GM12878 (cell line): ENCODE measurements around the gene FAM221B. TPM values are rescaled to one million over a fixed set of nuclear protein-coding genes. Genes with fewer than 3 reads are reported as not detected.
A peak's percentile ranks its signal among the peaks of the same experiment; 100 is the strongest.

Source experiments
- BHLHE40 ChIP-seq, 2 experiments: fragments of 450-650 bp in 1 of 2; IDR thresholded peaks; 2 replicates each; pipeline ENCODE4 v1.6.1; 2011 to 2017; ENCODE audit warnings: low read depth in 2 of 2, borderline replicate concordance in 1 of 2, improper control_type of control experiment in 1 of 2, low read length in 1 of 2, mild to moderate bottlenecking in 1 of 2
- CUX1 ChIP-seq: IDR thresholded peaks from 2 replicates; pipeline ENCODE4 v1.6.1; 2012; ENCODE audit warnings: improper control_type of control experiment, low read depth, low read length; ENCODE audit not compliant: insufficient replicate concordance
- MTA2 ChIP-seq: fragments of 450-650 bp; IDR thresholded peaks from 2 replicates; pipeline ENCODE4 v1.6.1; 2016; ENCODE audit warnings: low read depth, mild to moderate bottlenecking, moderate library complexity
- NBN ChIP-seq: fragments of 450-650 bp; IDR thresholded peaks from 2 replicates; pipeline ENCODE4 v1.6.1; 2016
- NR2C1 ChIP-seq: fragments of 450-650 bp; IDR thresholded peaks from 2 replicates; pipeline ENCODE4 v1.6.1; 2017; ENCODE audit warnings: antibody characterized with exemption, mild to moderate bottlenecking, moderate library complexity
- NR2F1 ChIP-seq: fragments of 450-650 bp; conservative IDR thresholded peaks from 2 replicates; pipeline ENCODE4 v1.6.1; 2017; ENCODE audit warnings: mild to moderate bottlenecking
- RAD51 ChIP-seq: fragments of 450-650 bp; IDR thresholded peaks from 2 replicates; pipeline ENCODE4 v1.6.1; 2016; ENCODE audit warnings: moderate library complexity, mild to moderate bottlenecking, inconsistent platforms
- RB1 ChIP-seq: fragments of 450-650 bp; formaldehyde crosslinking; IDR thresholded peaks from 2 replicates; pipeline ENCODE4 v1.6.1; 2017; ENCODE audit warnings: mild to moderate bottlenecking, borderline replicate concordance
- RUNX3 ChIP-seq: IDR thresholded peaks from 2 replicates; pipeline ENCODE4 v1.6.1; 2012; ENCODE audit warnings: low read length, inconsistent platforms
- SMARCA5 ChIP-seq: fragments of 450-650 bp; IDR thresholded peaks from 2 replicates; pipeline ENCODE4 v1.6.1; 2017; ENCODE audit warnings: mild to moderate bottlenecking
- ZNF687 ChIP-seq: fragments of 450-650 bp; IDR thresholded peaks from 2 replicates; pipeline ENCODE4 v1.6.1; 2017; ENCODE audit warnings: mild to moderate bottlenecking, moderate library complexity
- polyA plus RNA-seq, 11 experiments: library from polyadenylated mRNA; depleted of rRNA in 4 of 11; unstranded in 6 of 11; stranded (reverse) in 5 of 11; fragments of >200 nt; fragmentation: Nextera tagmentation in 4 of 11; fragmentation: Illumina TruSeq in 1 of 11; extraction: Ambion mirVana in 4 of 11; extraction: Trizol in 1 of 11; gene quantifications; 1 replicate in 1 of 11; 2 replicates in 10 of 11; pipeline versions ENCODE4 v1.2.1 to v1.2.3, GENCODE V29; 2011 to 2016; ENCODE audit warnings: inconsistent platforms in 2 of 11, missing spikeins in 2 of 11, low read depth in 1 of 11
- total RNA-seq, 4 experiments: library from RNA; depleted of rRNA in 3 of 4; stranded (reverse); fragments of >200 nt in 3 of 4; fragmentation: Illumina TruSeq in 1 of 4; extraction: Trizol in 1 of 4; gene quantifications; 2 replicates each; pipeline versions ENCODE4 v1.2.1 to v1.2.3, GENCODE V29; 2013 to 2021

Gene FAM221B
- total and polyA plus RNA-seq, 10 of the 15 experiments (the other 5 are each of a cell fraction or from before 2014, with no cell fraction given): 0.02 to 0.12 (median 0.04) TPM; not detected in 5

DNA sequence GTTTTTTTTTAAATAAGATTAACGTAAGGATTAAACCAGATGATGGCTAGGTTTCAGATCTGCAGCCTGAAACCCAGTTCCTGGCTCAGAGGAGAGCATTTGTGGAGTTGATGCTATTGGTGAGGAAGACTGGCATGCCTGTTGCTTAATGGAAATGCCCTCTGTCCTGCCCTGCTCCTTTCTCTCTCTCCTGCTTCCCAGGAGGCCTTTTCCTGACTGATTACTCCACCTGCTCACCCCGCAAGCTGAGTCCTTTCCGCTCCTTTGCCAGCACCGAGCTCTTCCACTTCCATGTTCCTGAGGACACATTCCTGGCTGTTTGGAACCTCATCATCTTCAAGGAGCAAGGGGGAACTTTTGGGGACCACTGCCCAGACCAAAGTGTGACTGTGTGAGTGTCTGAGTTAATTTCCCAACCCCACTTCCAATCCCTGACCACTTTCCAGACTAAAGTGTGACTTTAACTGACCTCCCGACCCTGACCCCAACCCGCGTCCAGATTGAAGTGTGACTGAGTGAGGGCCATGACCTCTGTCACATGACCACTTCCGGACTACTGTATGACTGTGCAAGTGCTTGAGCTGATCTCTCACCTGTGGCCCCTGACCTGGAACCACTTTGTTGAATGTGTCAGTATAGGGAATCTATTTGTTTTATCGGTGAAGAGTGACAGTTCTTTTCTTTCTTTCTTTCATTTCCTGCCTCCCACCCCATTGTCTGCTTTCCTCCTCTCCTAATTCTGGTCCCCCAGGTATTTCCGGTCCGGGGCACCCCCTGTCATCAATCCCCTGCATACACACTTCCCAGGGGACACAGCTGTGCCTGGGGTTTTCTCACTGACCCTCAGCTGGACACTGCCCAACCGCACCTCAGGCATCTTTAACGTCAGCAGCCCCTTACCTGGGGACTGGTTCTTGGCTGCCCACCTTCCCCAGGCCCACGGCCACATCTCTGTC lies 6.0 kb upstream of the FAM221B start (continued):
- TF ChIP-seq CUX1 (no peak), RAD51 (peak; percentile 76), NR2F1 (peak; percentile 97), ZNF687 (peak; percentile 95), MTA2 (peak; percentile 60), RUNX3 (no peak; the same call in 1 of the 2 replicates), SMARCA5 (no peak), NBN (no peak), RB1 (no peak), NR2C1 (peak; percentile 95), BHLHE40 (IDR thresholded peaks at IDR 0.05; ENCODE audit: borderline replicate concordance in 1 of 2, low read depth in 2 of 2, low read length in 1 of 2) (peak; percentile 36 to 72; a peak in 2 of 4 replicates)
